Cardiac muscle cell (in vitro differentiated cells and primary cell): ENCODE data around the gene GTF2H2C. TPM values are rescaled to one million over a fixed set of nuclear protein-coding genes. Genes with fewer than 3 reads are reported as not detected.
A peak's percentile ranks its signal among the peaks of the same experiment; 100 is the strongest.
"Not testable (repeated sequence)": the region's sequence is repeated elsewhere in the genome, so short reads cannot be mapped to it uniquely, and the experiment has no call there.

ENCODE experiments used
- DNase-seq, 2 donors: peaks; one replicate each; pipeline versions ENCODE4 v3.0.0 to v3.0.0-alpha.2; 2010 to 2017; ENCODE audit warnings: low read depth in 1 of 2, low spot score in 1 of 2
- H3K27ac ChIP-seq: fragments of 200-600 bp; sonication (generic); 2 replicates; pipeline ENCODE4 v1.5.1; 2016
- H3K27me3 ChIP-seq: fragments of 200-600 bp; sonication (generic); 2 replicates; pipeline ENCODE4 v1.6.0; 2016; ENCODE audit warnings: control low read depth
- H3K36me3 ChIP-seq: fragments of 200-600 bp; sonication (generic); 2 replicates; pipeline ENCODE4 v1.5.1; 2016; ENCODE audit warnings: control low read depth
- H3K4me1 ChIP-seq: fragments of 200-600 bp; sonication (generic); 2 replicates; pipeline ENCODE4 v1.8.1; 2017; ENCODE audit warnings: low read depth, mild to moderate bottlenecking, mixed run types
- H3K4me3 ChIP-seq: fragments of 200-600 bp; sonication (generic); 2 replicates; pipeline ENCODE4 v1.5.1; 2016; ENCODE audit warnings: mild to moderate bottlenecking
- H3K9me3 ChIP-seq: fragments of 200-600 bp; sonication (generic); 2 replicates; pipeline ENCODE4 v1.5.1; 2017; ENCODE audit warnings: low read depth, mild to moderate bottlenecking, control low read depth
- polyA plus RNA-seq: library from polyadenylated mRNA; unstranded; fragments of >200 nt; fragmentation: Nextera tagmentation; extraction: Ambion mirVana; gene quantifications from 2 replicates; pipeline ENCODE4 v1.2.1, GENCODE V29; 2016
- total RNA-seq: library from RNA; depleted of rRNA; stranded (reverse); fragments of >200 nt; gene quantifications from 2 replicates; pipeline ENCODE4 v1.2.3, GENCODE V29; 2016

GTF2H2C gene
- total and polyA plus RNA-seq, 2 experiments from 2014 or later, result 27.3 to 35.8 TPM

GRCh38 chr5:69542838-69543618 lies 17.0 kb upstream of the GTF2H2C start:
- H3K27ac ChIP-seq, H3K36me3 ChIP-seq, H3K4me1 ChIP-seq, H3K9me3 ChIP-seq, H3K27me3 ChIP-seq, H3K4me3 ChIP-seq, DNase-seq: not testable (repeated sequence)

- not testable (repeated sequence) for H3K4me1 ChIP-seq, H3K36me3 ChIP-seq, DNase-seq, H3K27me3 ChIP-seq, H3K4me3 ChIP-seq, H3K27ac ChIP-seq, H3K9me3 ChIP-seq
These were observed 15.4 kb upstream of the GTF2H2C start for GRCh38 chr5:69544602-69545001.

- peak in 1 of 2 donors; percentile 1 for DNase-seq
- not testable (repeated sequence) for H3K36me3 ChIP-seq, H3K9me3 ChIP-seq, H3K4me1 ChIP-seq, H3K27me3 ChIP-seq, H3K27ac ChIP-seq
- peak overlapping the region; percentile 32 for H3K4me3 ChIP-seq
These were observed 818 bp downstream of the GTF2H2C start for GRCh38 chr5:69560587-69561431.

GRCh38 chr5:69566172-69566571 lies 6.2 kb downstream of the GTF2H2C start:
- H3K4me1 ChIP-seq, H3K27me3 ChIP-seq, H3K4me3 ChIP-seq, DNase-seq, H3K27ac ChIP-seq, H3K36me3 ChIP-seq, H3K9me3 ChIP-seq: not testable (repeated sequence)

GRCh38 chr5:69568072-69568471 lies 8.1 kb downstream of the GTF2H2C start:
- not testable (repeated sequence) for H3K36me3 ChIP-seq, H3K27me3 ChIP-seq, H3K4me1 ChIP-seq, H3K4me3 ChIP-seq, DNase-seq, H3K27ac ChIP-seq, H3K9me3 ChIP-seq

- not testable (repeated sequence) for DNase-seq, H3K9me3 ChIP-seq, H3K4me3 ChIP-seq, H3K27me3 ChIP-seq, H3K36me3 ChIP-seq, H3K27ac ChIP-seq, H3K4me1 ChIP-seq
These were observed 23.4 kb downstream of the GTF2H2C start for GRCh38 chr5:69583356-69583755.

GRCh38 chr5:69596114-69596840 lies 36.3 kb downstream of the GTF2H2C start:
- not testable (repeated sequence) for H3K9me3 ChIP-seq, DNase-seq, H3K27me3 ChIP-seq, H3K4me3 ChIP-seq, H3K4me1 ChIP-seq, H3K27ac ChIP-seq, H3K36me3 ChIP-seq

GRCh38 chr5:69601947-69602346 lies 42.0 kb downstream of the GTF2H2C start:
- H3K27me3 ChIP-seq, H3K27ac ChIP-seq, H3K36me3 ChIP-seq, H3K9me3 ChIP-seq, H3K4me1 ChIP-seq, DNase-seq, H3K4me3 ChIP-seq: not testable (repeated sequence)

- not testable (repeated sequence) for H3K9me3 ChIP-seq, H3K27me3 ChIP-seq, DNase-seq, H3K27ac ChIP-seq, H3K4me3 ChIP-seq, H3K36me3 ChIP-seq, H3K4me1 ChIP-seq
These were observed 46.8 kb downstream of the GTF2H2C start for GRCh38 chr5:69606839-69607238.

GRCh38 chr5:69607750-69608149 lies 47.8 kb downstream of the GTF2H2C start:
- not testable (repeated sequence) for H3K4me1 ChIP-seq, H3K27me3 ChIP-seq, H3K27ac ChIP-seq, H3K4me3 ChIP-seq, H3K9me3 ChIP-seq, DNase-seq, H3K36me3 ChIP-seq

- not testable (repeated sequence) for H3K4me3 ChIP-seq, H3K27me3 ChIP-seq, H3K4me1 ChIP-seq, H3K27ac ChIP-seq, H3K9me3 ChIP-seq, DNase-seq, H3K36me3 ChIP-seq
These were observed 49.0 kb downstream of the GTF2H2C start for GRCh38 chr5:69608861-69609496.

GRCh38 chr5:69614843-69615242 lies 54.9 kb downstream of the GTF2H2C start:
- H3K27me3 ChIP-seq, DNase-seq, H3K4me3 ChIP-seq, H3K9me3 ChIP-seq, H3K36me3 ChIP-seq, H3K4me1 ChIP-seq, H3K27ac ChIP-seq: not testable (repeated sequence)

- H3K27ac ChIP-seq, DNase-seq, H3K27me3 ChIP-seq, H3K4me1 ChIP-seq, H3K9me3 ChIP-seq, H3K36me3 ChIP-seq, H3K4me3 ChIP-seq: not testable (repeated sequence)
These were observed 71.9 kb downstream of the GTF2H2C start for GRCh38 chr5:69631879-69632278.
